PFSK-1 (cell line): Measurements from ENCODE around the gene KATNAL2.

Experiments used
- TAF1 ChIP-seq: IDR thresholded peaks from 2 replicates; pipeline ENCODE4 v1.6.1; 2012; ENCODE audit warnings: low read length, control low read depth, borderline replicate concordance; ENCODE audit not compliant: insufficient read depth
- TF ChIP-seq, protein P1 (sequence below), 2 experiments: IDR thresholded peaks; 2 replicates each; pipeline versions ENCODE4 v1.6.1 to v1.8.0; 2011 to 2012; ENCODE audit warnings: low read depth in 2 of 2, low read length in 2 of 2, control low read depth in 1 of 2, inconsistent platforms in 1 of 2, mild to moderate bottlenecking in 1 of 2, moderate library complexity in 1 of 2; ENCODE audit not compliant: insufficient read depth in 1 of 2

DNA sequence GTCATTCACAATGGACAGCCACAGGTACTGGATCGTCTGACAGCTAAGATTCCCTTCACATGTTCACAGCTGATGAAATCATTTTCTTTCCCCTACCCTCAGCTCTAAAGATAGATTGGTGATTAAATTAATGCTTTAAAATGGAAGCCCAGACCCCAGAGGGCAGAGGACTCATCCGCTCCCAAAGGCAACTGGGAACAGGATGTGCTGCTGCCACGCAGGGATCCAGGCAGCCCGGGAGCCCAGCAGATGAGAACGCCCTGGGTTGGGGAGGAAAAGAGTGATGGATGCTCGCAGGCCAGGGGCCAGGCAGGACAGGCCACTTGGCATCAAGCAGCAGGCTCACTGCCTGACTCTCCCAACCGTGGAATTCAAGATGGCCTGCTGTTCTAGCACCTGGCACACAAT is 191.6 kb downstream of the KATNAL2 start:
- no peak for TF ChIP-seq TAF1
- TF ChIP-seq, protein P1, sequence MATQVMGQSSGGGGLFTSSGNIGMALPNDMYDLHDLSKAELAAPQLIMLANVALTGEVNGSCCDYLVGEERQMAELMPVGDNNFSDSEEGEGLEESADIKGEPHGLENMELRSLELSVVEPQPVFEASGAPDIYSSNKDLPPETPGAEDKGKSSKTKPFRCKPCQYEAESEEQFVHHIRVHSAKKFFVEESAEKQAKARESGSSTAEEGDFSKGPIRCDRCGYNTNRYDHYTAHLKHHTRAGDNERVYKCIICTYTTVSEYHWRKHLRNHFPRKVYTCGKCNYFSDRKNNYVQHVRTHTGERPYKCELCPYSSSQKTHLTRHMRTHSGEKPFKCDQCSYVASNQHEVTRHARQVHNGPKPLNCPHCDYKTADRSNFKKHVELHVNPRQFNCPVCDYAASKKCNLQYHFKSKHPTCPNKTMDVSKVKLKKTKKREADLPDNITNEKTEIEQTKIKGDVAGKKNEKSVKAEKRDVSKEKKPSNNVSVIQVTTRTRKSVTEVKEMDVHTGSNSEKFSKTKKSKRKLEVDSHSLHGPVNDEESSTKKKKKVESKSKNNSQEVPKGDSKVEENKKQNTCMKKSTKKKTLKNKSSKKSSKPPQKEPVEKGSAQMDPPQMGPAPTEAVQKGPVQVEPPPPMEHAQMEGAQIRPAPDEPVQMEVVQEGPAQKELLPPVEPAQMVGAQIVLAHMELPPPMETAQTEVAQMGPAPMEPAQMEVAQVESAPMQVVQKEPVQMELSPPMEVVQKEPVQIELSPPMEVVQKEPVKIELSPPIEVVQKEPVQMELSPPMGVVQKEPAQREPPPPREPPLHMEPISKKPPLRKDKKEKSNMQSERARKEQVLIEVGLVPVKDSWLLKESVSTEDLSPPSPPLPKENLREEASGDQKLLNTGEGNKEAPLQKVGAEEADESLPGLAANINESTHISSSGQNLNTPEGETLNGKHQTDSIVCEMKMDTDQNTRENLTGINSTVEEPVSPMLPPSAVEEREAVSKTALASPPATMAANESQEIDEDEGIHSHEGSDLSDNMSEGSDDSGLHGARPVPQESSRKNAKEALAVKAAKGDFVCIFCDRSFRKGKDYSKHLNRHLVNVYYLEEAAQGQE (IDR thresholded peaks at IDR 0.05; ENCODE audit: insufficient read depth in 1 of 2, low read depth in 2 of 2, low read length in 2 of 2) = no peak
